ENCODE data around the gene SPRR5. TPM values are rescaled to one million over a fixed set of nuclear protein-coding genes. Genes with fewer than 3 reads are reported as not detected.

The SPRR5 gene
- total RNA-seq = not detected in 2 replicates

DNA sequence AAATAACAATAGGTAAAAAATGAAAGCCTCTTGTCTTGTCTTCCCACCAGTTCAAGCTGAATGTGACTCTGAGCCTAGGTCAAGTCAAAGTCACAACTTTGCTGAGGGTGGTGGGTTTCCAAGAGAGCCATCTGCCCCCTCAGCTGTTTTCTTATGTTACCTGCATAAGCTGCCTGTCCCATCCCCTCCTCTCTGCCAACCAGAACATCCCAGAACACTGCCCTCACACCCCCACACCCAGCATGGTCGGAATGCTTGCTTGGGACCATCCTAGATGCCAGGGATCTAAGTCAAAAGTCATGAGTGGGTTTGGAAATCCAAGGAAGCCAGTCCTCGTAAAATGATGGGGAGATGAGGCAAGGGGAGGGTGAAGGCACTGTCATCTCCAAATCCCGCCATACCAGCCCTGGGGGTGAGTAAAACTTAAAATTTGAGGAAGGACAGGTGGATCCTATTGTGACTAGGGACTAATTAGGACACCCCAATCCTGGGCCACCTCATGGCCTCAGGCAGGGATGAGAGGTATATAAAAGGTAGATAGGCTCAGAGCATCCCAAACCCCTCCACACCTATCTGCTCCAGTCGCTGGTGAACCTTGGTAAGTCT lies at the start of gene SPRR5:
SPRR5 (plus strand) TSS at position 556 of the 606 bp plus-strand sequence. CDS start 1,349 bp downstream, outside the sequence.

GRCh38 chr1:152907686-152908601 lies 39.1 kb upstream of the SPRR5 start, which contains the start of gene IVL:
Gene IVL, plus strand, starts transcription at chr1:152908546. Its CDS starts 1,252 bp downstream, at chr1:152909798.

GRCh38 chr1:152970495-152970894 lies 23.5 kb downstream of the SPRR5 start, which contains the start of gene SPRR4:
Gene SPRR4, plus strand, starts transcription at chr1:152970648. Its CDS starts 1,243 bp downstream, at chr1:152971891.

GRCh38 chr1:152983743-152984142 lies 36.7 kb downstream of the SPRR5 start, which contains the start of gene SPRR1A:
Gene SPRR1A, plus strand, starts transcription at chr1:152984081. Its CDS starts 1,150 bp downstream, at chr1:152985231.

Other genes starting within 250 kb of the SPRR5 start
- gene LCE2A, start 248.9 kb upstream of the SPRR5 start, total RNA-seq = 0.25 and 2.2 TPM in 2 replicates
- not detected in 2 replicates for gene LCE4A, start 239.0 kb upstream of the SPRR5 start, total RNA-seq
- gene KPRP, start 189.2 kb upstream of the SPRR5 start, total RNA-seq = not detected in 2 replicates
- gene LCE1F, start 172.1 kb upstream of the SPRR5 start, total RNA-seq = 0.62 TPM in 1 of 2 replicates, not detected in the other
- gene LCE1E, start 160.9 kb upstream of the SPRR5 start, total RNA-seq = not detected in 2 replicates
- gene LCE1D, start 150.5 kb upstream of the SPRR5 start, total RNA-seq = not detected in 2 replicates
- gene LCE1C, start 140.6 kb upstream of the SPRR5 start, total RNA-seq = not detected in 2 replicates
- not detected in 2 replicates for gene LCE1B, start 135.2 kb upstream of the SPRR5 start, total RNA-seq
- not detected in 2 replicates for gene LCE1A, start 119.7 kb upstream of the SPRR5 start, total RNA-seq
- gene LCE6A, start 104.3 kb upstream of the SPRR5 start, total RNA-seq = not detected in 2 replicates
- not detected in 2 replicates for gene LCE7A, start 87.2 kb upstream of the SPRR5 start, total RNA-seq
- gene SMCP, start 68.9 kb upstream of the SPRR5 start, total RNA-seq = 0.11 TPM in 1 of 2 replicates, not detected in the other
- gene IVL, start 38.7 kb upstream of the SPRR5 start, total RNA-seq = 0.37 and 1.7 TPM in 2 replicates
- not detected in 2 replicates for gene SPRR4, start 23.4 kb downstream of the SPRR5 start, total RNA-seq
- not detected in 2 replicates for gene SPRR1A, start 36.9 kb downstream of the SPRR5 start, total RNA-seq
- gene SPRR3, start 54.5 kb downstream of the SPRR5 start, total RNA-seq = not detected in 2 replicates
- gene SPRR1B, start 84.0 kb downstream of the SPRR5 start, total RNA-seq = not detected in 2 replicates
- gene SPRR2D, start 93.9 kb downstream of the SPRR5 start, total RNA-seq = not detected in 2 replicates
- not detected in 2 replicates for gene SPRR2A, start 110.3 kb downstream of the SPRR5 start, total RNA-seq
- gene SPRR2B, start 124.4 kb downstream of the SPRR5 start, total RNA-seq = not detected in 2 replicates
- not detected in 2 replicates for gene SPRR2E, start 147.3 kb downstream of the SPRR5 start, total RNA-seq
- not detected in 2 replicates for gene SPRR2F, start 166.3 kb downstream of the SPRR5 start, total RNA-seq
- not detected in 2 replicates for gene SPRR2G, start 203.7 kb downstream of the SPRR5 start, total RNA-seq

All from uterine smooth muscle cell (primary cell).